Choroid plexus epithelial cell (primary cell): Measurements from ENCODE around the gene CTAGE1.
"Not testable (repeated sequence)": the region's sequence is repeated elsewhere in the genome, so short reads cannot be mapped to it uniquely, and the experiment has no call there.

Experiments
- DNase-seq: peaks from one replicate; pipeline ENCODE4 v3.0.0-alpha.2; 2010; ENCODE audit warnings: low read depth
- H3K4me3 ChIP-seq: 2 replicates; pipeline ENCODE4 v1.5.1; 2011; ENCODE audit warnings: low read depth, mild to moderate bottlenecking, control low read depth, low read length, moderate library complexity
- TF ChIP-seq, protein P1 (sequence below): conservative IDR thresholded peaks from 2 replicates; pipeline ENCODE4 v1.5.1; 2011; ENCODE audit warnings: low read depth, mild to moderate bottlenecking, control low read depth, inconsistent platforms, low read length, moderate library complexity

The CTAGE1 gene

DNA sequence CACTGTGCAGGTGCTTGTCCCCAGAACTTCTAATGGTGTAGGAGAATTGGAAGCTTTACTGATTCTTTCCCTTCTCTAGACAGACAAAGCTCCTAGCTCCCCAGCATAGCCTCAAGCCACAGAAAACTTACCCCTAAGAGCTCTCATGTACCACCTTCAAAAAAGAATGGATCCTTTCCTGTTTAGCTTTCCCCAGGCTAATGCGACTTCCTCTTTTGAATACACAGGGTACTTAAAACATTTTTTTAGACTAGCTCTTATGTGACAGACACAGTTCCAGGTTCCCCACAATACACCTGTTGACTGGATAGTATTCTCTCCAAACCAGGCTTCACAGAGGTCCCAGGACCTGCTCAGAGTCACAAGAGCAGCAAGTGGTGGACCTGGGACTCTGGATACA, 8.3 kb downstream of the CTAGE1 start:
- no peak overlapping the region for H3K4me3 ChIP-seq
- no peak for DNase-seq
- TF ChIP-seq, protein P1, sequence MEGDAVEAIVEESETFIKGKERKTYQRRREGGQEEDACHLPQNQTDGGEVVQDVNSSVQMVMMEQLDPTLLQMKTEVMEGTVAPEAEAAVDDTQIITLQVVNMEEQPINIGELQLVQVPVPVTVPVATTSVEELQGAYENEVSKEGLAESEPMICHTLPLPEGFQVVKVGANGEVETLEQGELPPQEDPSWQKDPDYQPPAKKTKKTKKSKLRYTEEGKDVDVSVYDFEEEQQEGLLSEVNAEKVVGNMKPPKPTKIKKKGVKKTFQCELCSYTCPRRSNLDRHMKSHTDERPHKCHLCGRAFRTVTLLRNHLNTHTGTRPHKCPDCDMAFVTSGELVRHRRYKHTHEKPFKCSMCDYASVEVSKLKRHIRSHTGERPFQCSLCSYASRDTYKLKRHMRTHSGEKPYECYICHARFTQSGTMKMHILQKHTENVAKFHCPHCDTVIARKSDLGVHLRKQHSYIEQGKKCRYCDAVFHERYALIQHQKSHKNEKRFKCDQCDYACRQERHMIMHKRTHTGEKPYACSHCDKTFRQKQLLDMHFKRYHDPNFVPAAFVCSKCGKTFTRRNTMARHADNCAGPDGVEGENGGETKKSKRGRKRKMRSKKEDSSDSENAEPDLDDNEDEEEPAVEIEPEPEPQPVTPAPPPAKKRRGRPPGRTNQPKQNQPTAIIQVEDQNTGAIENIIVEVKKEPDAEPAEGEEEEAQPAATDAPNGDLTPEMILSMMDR, result no peak

DNA sequence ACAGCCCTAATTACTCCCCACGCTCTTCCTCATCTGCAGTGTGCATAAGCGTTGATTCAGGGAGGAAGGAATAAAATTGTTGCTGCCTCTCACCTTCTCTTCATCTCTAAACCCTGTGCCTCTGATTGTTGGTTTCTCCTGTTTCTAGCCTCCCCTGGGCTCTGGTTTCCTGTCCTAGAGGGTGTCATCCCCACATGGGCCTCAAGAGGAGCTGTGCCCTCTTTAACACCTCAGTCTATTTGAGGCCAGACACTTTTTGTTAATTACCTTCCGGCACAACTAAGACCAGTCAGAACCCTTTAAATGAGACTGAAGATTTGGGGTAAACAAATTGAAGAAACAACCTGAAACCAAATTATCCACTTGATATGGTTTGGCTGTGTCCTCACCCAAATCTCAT, 9.7 kb downstream of the CTAGE1 start:
- DNase-seq, result no peak
- TF ChIP-seq, protein P1, result peak; percentile 33
- H3K4me3 ChIP-seq, result no peak overlapping the region

DNA sequence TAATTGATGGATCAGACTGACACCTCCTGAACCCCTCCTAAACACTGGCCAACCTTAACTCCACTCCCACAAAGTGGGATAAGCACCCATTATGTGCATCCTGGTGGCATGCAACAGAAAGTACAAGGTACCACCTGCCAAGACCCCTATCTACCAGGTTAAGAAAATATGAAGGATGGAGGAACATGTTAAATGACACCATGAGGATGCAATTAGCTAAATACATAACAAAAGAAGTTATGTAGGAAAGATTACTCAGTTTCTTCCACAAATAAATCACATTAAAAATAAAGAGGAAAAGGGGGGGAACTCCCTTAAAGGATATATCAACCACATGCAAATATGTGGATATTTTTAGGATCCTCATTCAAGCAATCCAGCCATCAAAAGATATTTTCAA, 12.6 kb downstream of the CTAGE1 start:
- DNase-seq, result no peak
- no peak overlapping the region for H3K4me3 ChIP-seq
- TF ChIP-seq, protein P1, result no peak

DNA sequence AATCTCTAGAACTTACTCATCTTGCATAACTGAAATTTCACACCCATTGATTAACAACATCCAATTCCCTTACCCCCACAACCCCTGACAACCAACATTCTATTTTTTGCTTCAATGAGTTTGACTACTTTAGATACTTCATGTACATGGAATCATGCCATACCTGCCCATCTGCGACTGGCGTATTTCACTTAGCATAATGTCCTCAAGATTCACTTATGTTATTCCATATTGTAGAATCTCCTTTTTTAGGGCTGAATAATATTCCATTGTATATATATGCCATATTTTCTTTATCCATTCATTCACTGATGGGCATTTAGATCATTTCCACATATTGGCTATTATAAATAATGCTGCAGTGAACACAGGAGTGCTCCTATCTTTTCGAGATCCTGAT, 13.8 kb downstream of the CTAGE1 start:
- TF ChIP-seq, protein P1, result no peak
- DNase-seq, result no peak

DNA sequence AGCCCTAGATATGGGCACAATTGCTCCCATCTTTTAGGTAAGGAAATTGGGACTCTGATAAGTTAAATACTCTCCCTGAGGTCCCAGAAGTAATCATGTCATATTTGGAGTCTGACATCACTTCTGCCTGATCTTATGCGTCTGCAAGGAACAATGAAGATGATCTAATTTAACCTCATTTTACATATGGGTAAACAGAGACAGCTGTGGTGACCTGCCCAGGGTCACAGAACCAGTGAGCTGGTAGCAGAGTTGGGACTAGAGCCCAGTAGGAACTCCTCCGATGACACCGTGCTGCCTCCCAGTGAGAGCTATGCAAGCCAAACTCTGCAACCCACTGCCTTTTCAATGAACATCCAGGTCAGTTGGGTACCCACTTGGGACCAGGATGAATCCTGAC, 17.8 kb downstream of the CTAGE1 start:
- TF ChIP-seq, protein P1, result no peak
- no peak for DNase-seq
- no peak overlapping the region for H3K4me3 ChIP-seq

More for the DNA sequence above, 13.8 kb downstream of the CTAGE1 start:
- H3K4me3 ChIP-seq, result no peak overlapping the region

DNA sequence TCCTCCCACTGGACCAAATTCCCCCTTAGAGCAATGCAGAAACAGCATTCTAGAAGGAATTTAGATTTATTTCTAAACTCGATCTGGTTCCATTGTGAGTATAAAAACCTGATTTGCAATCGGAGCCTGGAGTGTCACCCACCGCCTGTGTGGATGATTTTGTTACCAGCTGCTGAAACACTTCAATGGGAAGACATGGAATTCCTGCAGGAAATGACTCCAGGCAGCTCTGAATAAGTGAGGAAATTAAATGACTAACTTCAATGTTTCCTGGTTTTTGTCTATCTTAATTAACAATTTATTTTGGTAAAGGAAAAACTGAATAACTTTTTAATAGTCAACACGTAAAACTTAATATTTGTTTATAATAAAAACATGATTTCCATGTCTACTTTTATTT, 19.3 kb downstream of the CTAGE1 start:
- no peak for DNase-seq
- H3K4me3 ChIP-seq, result no peak overlapping the region
- TF ChIP-seq, protein P1, result no peak

DNA sequence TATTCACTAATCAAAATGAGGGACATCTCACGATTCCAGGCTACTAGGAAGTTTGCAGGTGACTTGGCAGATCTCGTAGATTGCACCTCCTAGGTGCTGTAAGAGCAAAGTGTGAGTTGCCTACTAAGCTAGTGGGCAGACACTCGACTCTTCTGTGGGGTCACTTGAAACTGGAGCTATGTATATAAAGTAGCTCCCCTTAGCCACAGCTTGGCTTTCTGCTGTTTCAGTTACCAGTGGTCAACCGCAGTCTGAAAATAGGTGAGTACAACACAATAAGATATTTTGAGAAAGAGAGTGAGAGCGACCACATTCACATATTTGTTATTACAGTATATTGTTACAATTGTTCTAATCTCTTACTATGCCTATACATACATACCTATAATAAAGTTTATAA, 23.3 kb downstream of the CTAGE1 start:
- H3K4me3 ChIP-seq, result no peak overlapping the region
- no peak for DNase-seq
- TF ChIP-seq, protein P1, result no peak

DNA sequence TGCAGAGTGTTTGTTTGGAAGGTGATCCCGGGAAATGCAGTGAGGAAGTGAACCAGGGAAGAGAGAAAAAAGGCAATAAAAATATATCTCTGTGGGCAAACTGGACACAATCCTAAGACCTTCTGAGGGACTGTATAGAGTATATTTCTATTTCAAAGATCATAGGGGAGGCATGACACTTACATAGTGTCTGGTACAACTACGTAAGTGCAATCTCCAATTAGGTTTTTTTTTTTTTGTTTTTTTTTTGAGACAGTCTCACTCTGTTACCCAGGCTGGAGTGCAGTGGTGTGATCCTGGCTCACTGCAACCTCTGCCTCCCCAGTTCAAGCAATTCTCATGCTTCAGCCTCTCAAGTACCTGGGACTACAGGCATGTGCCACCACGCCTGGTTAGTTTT, 24.6 kb downstream of the CTAGE1 start:
- H3K4me3 ChIP-seq, DNase-seq: not testable (repeated sequence)
